ENCODE measurements around the gene KIF16B. TPM values are rescaled to one million over a fixed set of nuclear protein-coding genes. Genes with fewer than 3 reads are reported as not detected.

KIF16B gene
- total and polyA plus RNA-seq, 2 of the 8 experiments (the other 6 are each of a cell fraction or from before 2014, with no cell fraction given) = 3.0 to 9.2 TPM

GRCh38 chr20:16515046-16515445 is 58.2 kb downstream of the KIF16B start:
- H3K9me3 ChIP-seq (ENCODE audit: insufficient read depth in 2 of 2, low read depth in 1 of 2, low read length in 1 of 2) = no peaks in the 10 kb centered on the region
- DNase-seq (ENCODE audit: low read depth in 1 of 2, low spot score in 2 of 2) (no peak), FAIRE-seq (no peak)
- H3K4me1 ChIP-seq (replicated peaks in 1 of 4; ENCODE audit: control insufficient read depth in 3 of 4, insufficient read depth in 4 of 4, low read length in 3 of 4) = peaks cover 0 to 2% (median 0%) of the 10 kb centered on the region in 4 experiments; a peak in 3 of 7 replicates
- H3K56ac ChIP-seq (replicated peaks; ENCODE audit: insufficient read length, low read depth, low read length) = no peak overlapping the region
- 0 out of 8 replicates have a peak, but pooled peaks cover 0 to 1% (median 0%) of the 10 kb centered on the region in 4 experiments for H3K36me3 ChIP-seq (ENCODE audit: control insufficient read depth in 2 of 4, insufficient read depth in 4 of 4, low read length in 3 of 4)
- no peaks in the 10 kb centered on the region for H3K27me3 ChIP-seq (replicated peaks in 1 of 4; ENCODE audit: control insufficient read depth in 3 of 4, extremely low read depth in 1 of 4, insufficient read depth in 3 of 4, low read length in 3 of 4)
- no peak overlapping the region for H3K23ac ChIP-seq (ENCODE audit: insufficient read length)
- H2BK5ac ChIP-seq (ENCODE audit: low read depth, low read length) = no peak overlapping the region
- H2AK5ac ChIP-seq (ENCODE audit: low read depth, low read length) = no peak overlapping the region
- H4K20me1 ChIP-seq (replicated peaks in 1 of 2; ENCODE audit: control insufficient read depth in 1 of 2, insufficient read depth in 2 of 2, low read length in 2 of 2) = no peaks in the 10 kb centered on the region
- H3K9ac ChIP-seq (replicated peaks in 1 of 4; ENCODE audit: extremely low read depth in 1 of 4, low read depth in 3 of 4, low read length in 3 of 4) = no peak overlapping the region
- H2BK15ac ChIP-seq (ENCODE audit: low read length) = no peak overlapping the region
- H4K91ac ChIP-seq (replicated peaks; ENCODE audit: insufficient read length, low read length) = no peak overlapping the region
- no peaks in the 10 kb centered on the region for H3K79me1 ChIP-seq (ENCODE audit: low read depth, low read length)
- no peak overlapping the region for H2BK12ac ChIP-seq (ENCODE audit: low read depth, low read length)
- no peak overlapping the region for H3K14ac ChIP-seq (ENCODE audit: insufficient read length)
- H3K4ac ChIP-seq (replicated peaks; ENCODE audit: insufficient read length, low read depth, low read length) = no peak overlapping the region
- H3K18ac ChIP-seq (ENCODE audit: extremely low read depth, low read length) = no peak overlapping the region
- H4K5ac ChIP-seq (ENCODE audit: insufficient read length, low read depth, low read length) = no peak overlapping the region
- H3K27ac ChIP-seq (ENCODE audit: low read depth, low read length) = no peak overlapping the region
- H2BK120ac ChIP-seq (replicated peaks; ENCODE audit: low read depth, low read length) = no peak overlapping the region
- TF ChIP-seq ASH2L (IDR thresholded peaks at IDR 0.05; ENCODE audit: low read length) (no peak), NANOG (IDR thresholded peaks at IDR 0.05; ENCODE audit: insufficient read depth, low read depth, low read length, poor library complexity, severe bottlenecking) (no peak), EGR1 (IDR thresholded peaks at IDR 0.05; ENCODE audit: borderline replicate concordance, low read depth, low read length) (no peak), SP1 (IDR thresholded peaks at IDR 0.05; ENCODE audit: low read depth, low read length) (no peak), ATF3 (IDR thresholded peaks at IDR 0.05; ENCODE audit: insufficient read depth, low read depth, low read length) (no peak), POU5F1 (IDR thresholded peaks at IDR 0.05; ENCODE audit: low read depth, low read length) (no peak)
- H4K8ac ChIP-seq (ENCODE audit: extremely low read depth, insufficient read depth, low read length) = no peak overlapping the region
- CTCF ChIA-PET (ENCODE audit: partially characterized antibody) = no interaction called here
- no peaks in the 10 kb centered on the region for H3K79me2 ChIP-seq (ENCODE audit: control insufficient read depth in 1 of 2, insufficient read depth in 2 of 2, low read length in 2 of 2)
- H3K4me3 ChIP-seq (ENCODE audit: extremely low read depth in 1 of 4, insufficient read depth in 2 of 4, low read depth in 3 of 4, low read length in 4 of 4) = no peak overlapping the region
- H2BK20ac ChIP-seq (ENCODE audit: low read length) = no peak overlapping the region
- no peaks in the 10 kb centered on the region for H3K23me2 ChIP-seq (ENCODE audit: low read depth, low read length)
- POLR2A ChIA-PET (ENCODE audit: partially characterized antibody) = no interaction called here
- 95% methylated on average over 2 of the region's 2 CpGs; no CpG with 5 or more reads in 1 of the 2 experiments for WGBS, 2 experiments (ENCODE audit: extremely low coverage in 1 of 2, insufficient coverage in 1 of 2, insufficient read length in 1 of 2, insufficient replicate concordance in 2 of 2, low coverage in 1 of 2, low lambda C conversion rate in 2 of 2, missing lambda C conversion rate in 1 of 2)
- no peak overlapping the region for H2AFZ ChIP-seq (ENCODE audit: low read length)
- H3K4me2 ChIP-seq (ENCODE audit: insufficient read depth in 1 of 2, low read depth in 2 of 2, low read length in 2 of 2) = no peak overlapping the region

Measured in H1 (cell line).